Middle frontal gyrus (tissue), 1 donor: ENCODE data around the gene TRIM62.
A peak's percentile ranks its signal among the peaks of the same experiment; 100 is the strongest.
"Not testable (repeated sequence)": the region's sequence is repeated elsewhere in the genome, so short reads cannot be mapped to it uniquely, and the experiment has no call there.

Experiments used
- DNase-seq: peaks from one replicate; pipeline ENCODE4 v3.0.0-alpha.2; 2015; ENCODE audit warnings: low spot score; ENCODE audit errors: extremely low spot score

The TRIM62 gene

DNA sequence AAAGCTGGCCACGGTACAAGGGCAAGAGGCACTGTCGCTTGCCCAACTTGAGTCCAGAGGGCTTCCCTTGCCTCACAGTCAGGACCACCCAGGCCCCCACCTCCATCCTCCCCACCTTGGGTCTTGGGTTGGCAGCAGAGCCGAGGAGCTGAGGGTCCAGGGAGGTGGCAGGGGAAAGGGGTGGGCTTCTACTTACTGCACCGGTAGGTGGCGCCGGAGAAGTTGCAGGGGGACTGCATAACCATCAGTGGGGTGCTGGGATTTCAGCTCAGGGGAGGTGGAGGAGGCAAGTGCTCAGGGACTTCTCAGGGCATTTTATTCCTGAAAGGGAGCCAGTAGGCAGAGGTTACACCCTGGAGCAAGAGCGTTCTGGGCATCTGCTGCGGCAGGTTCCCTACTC is 44.0 kb downstream of the TRIM62 start:
- no peak for DNase-seq

DNA sequence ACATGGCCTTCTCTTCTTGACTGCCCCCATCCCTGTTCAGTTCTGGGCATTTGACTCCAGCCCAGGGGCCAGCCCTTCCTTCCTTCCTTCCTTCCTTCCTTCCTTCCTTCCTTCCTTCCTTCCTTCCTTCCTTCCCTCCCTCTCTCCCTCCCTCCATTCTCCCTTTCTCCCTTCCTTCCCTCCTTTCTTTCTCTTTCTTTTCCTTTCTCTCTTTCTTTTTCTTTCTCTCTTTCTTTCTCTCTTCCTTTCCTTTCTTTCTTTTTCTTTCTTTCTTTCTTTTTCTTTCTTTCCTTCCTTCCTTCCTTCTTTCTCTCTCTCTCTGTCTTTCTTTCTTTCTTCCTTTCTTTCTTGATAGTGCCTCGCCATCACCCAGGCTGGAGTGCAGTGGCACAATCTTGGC is 45.8 kb downstream of the TRIM62 start:
- DNase-seq: not testable (repeated sequence)

GRCh38 chr1:33133478-33134105 is 48.3 kb downstream of the TRIM62 start:
- no peak for DNase-seq

- no peak for DNase-seq
Measured at GRCh38 chr1:33132549-33132948, 49.3 kb downstream of the TRIM62 start.

DNA sequence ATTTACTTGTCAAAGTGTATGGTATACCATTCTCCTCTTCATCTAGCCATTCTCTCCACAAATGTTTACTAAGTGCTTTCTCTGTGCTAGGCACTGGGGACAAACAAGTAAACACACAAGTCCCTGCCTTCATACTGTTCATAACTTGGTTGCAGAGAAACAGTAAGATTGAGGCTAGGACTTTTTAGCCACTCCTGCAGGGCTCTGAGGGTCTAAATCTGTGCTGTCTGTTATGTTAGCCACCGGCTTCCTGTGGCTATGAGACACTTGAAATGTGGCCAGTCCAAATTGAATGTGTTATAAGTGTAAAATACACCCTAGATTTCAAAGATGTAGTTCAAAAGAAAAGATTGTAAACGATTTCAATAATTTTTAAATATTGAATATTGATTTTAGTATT is 50.7 kb downstream of the TRIM62 start:
- no peak for DNase-seq

GRCh38 chr1:33130297-33130696 is 51.5 kb downstream of the TRIM62 start:
- no peak for DNase-seq

- no peak for DNase-seq
Measured at GRCh38 chr1:33128781-33129180, 53.1 kb downstream of the TRIM62 start.

GRCh38 chr1:33127001-33127823 is 54.6 kb downstream of the TRIM62 start:
- DNase-seq: peak; percentile 99

GRCh38 chr1:33126411-33127000 is 55.3 kb downstream of the TRIM62 start:
- no peak for DNase-seq

DNA sequence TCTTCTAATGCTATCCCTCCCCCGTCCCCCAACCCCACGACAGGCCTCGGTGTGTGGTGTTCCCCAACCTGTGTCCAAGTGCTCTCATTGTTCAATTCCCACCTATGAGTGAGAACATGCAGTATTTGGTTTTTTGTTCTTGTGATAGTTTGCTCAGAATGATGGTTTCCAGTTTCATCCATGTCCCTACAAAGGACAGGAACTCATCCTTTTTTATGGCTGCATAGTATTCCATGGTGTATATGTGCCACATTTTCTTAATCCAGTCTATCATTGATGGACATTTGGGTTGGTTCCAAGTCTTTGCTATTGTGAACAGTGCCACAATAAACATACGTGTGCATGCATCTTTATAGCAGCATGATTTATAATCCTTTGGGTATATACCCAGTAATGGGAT is 57.2 kb downstream of the TRIM62 start:
- DNase-seq: not testable (repeated sequence)

GRCh38 chr1:33123266-33123665 is 58.6 kb downstream of the TRIM62 start:
- DNase-seq: no peak

DNA sequence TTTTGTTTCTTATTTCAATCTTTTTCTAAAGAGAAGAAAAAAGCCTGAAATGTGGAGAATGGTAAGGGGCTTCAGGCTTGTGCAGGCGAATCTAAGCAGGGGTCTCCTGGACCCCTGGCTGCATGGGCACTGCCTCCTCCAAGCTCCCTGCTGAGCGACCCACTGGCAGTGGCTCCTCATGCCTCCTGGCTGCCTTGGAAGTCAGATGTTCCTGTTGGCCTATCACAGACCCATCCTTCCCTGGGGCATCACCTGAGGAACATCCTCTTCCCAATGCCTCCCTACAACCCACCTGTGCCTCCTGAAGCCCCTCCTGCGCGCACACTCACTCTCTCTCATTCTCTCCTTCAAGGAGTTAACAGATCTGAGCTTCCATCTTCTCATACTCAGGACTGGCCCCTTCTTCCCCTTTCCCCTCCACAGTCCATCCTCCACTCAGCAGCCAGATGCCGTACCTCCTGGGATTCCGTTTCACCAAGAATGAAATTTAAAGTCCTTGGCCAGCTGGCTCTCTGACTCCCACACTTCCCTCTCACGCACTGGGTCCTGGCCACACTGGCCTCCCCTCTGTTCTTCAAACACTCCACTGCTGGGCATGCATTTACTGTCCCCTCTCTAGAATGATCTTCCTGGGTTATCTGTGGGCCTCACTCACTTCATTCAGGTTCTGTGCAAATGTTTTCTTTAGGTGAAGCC is 59.2 kb downstream of the TRIM62 start:
- no peak for DNase-seq

DNA sequence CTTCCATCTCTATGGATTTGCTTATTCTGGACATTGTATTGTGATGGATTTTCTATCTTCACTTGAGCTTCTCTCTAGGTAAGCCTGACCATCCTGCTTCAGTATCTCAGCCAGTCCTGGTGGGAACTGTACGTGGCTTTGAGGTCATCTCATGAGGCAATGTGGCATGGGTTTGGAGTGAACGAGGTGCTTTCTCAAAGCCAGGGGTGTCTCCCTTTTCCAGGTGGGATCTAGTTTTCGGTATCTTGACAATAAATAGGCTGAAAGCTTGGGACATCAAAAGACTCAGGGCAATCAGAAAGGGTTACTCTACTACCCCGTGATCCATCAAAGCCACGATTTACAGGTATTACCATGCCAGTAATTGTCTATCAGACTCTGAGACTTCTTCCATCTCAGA is 60.1 kb downstream of the TRIM62 start:
- DNase-seq: no peak

DNA sequence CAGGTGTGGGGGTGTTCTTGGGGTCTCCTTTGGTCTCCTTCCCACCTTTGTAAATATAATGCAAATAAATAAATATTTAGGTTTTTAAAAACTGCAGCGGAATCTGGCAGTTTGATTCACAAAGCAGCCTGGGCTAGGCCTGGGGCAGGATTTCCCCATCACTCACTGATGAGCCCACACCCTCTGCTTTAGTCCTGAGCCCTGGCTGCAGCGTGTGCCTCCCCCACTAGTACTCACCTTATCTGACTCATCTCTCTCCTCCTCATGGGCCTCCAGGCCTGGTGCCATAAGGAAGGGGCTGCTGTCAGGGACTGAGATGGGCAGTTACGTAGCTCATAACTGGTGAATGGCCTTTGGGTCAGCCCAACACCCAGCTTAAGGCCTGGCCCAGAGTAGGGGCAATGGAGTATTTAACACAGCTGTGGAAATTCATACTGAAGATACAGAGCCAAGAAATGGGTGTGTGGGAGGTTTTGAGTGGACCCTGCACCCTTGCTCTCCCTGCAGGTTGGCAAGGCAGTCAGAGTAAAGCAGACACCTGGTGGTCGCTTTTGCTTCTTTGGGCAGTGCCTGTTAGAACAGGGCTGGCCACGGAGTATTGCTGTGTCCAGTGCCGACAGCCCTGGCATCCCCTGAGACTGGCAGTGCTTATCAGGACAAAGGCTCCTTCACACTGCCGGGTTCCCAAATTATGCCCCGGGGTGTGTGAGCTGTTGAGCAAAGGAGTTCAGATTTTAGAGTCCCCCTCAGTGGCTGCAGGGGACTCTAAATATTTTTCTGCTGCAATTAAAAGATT is 61.2 kb downstream of the TRIM62 start:
- no peak for DNase-seq

DNA sequence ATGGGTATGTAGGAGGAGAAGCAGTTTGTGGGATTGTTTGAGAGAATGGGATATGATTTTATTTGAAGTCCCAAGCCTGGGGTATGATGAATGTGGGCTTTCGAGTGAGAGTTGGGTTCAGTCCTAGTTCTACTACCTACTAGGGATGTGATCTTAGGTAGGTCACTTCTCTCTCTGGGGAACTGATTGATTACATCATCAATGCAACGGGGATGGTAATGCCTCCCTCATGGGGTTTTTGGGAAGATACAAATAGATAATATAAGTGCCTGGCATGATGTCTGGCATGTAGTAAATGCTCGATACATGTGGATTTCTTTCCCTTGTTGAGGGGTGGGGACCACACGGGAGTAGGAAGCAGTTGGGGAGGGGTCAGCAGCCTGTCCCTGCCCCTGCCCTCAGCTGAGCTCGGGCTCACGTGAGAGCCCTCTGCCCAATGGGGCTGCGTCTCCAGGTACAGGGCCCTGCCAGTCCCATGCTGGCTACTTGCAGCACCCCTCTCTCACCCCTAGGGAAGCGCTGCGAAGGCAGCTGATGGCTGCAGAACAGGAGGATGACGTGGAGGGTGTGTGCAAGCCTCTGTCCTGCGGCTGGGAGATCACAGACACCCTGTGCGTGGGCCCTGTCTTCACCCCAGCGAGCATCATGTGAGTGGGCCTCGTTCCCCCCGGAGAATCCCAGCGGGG is 62.2 kb downstream of the TRIM62 start:
- DNase-seq: no peak

GRCh38 chr1:33119050-33119449 is 62.8 kb downstream of the TRIM62 start:
- no peak for DNase-seq

DNA sequence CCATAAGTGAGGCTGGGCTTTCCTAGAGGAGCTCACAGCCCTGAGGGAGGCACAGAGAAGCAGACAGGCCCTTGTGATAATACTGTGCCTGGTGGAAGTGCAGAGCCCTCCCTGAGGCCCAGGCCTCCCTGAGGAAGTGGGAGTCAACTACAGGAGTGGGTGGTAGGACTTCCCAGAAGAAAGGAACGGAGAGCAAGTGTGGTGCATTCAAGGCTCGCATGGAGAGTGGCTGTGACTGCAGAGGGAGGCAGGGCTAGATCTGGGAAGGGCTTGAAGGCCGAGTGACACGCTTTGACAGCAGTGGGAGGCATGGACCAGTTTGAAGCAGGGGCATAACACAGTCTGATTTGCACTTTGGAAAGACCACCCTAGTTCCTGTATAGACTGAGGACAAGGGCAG is 63.6 kb downstream of the TRIM62 start:
- DNase-seq: no peak

GRCh38 chr1:33117440-33118085 is 64.3 kb downstream of the TRIM62 start:
- DNase-seq: no peak

GRCh38 chr1:33111965-33112364 is 69.9 kb downstream of the TRIM62 start:
- DNase-seq: no peak

GRCh38 chr1:33110477-33110876 is 71.4 kb downstream of the TRIM62 start:
- DNase-seq: no peak
